GM19043 (cell line): ENCODE measurements around the gene ZFAND2A.
A peak's percentile ranks its signal among the peaks of the same experiment; 100 is the strongest.
"Not testable (repeated sequence)": the region's sequence is repeated elsewhere in the genome, so short reads cannot be mapped to it uniquely, and the experiment has no call there.

ENCODE experiments used
- ATAC-seq: cut with Tn5 transposase; IDR thresholded peaks from one replicate; pipeline ENCODE4 v1.9.1; 2021; ENCODE audit warnings: low read depth; ENCODE audit not compliant: unreplicated experiment

The ZFAND2A gene

GRCh38 chr7:1159891-1160669 lies at the start of gene ZFAND2A:
ZFAND2A (minus strand) TSS chr7:1160196; CDS start chr7:1158212, 1,984 bp downstream.
- peak; percentile 98 for ATAC-seq

GRCh38 chr7:1209097-1209496 lies 49.1 kb upstream of the ZFAND2A start:
- ATAC-seq = no peak

- not testable (repeated sequence) for ATAC-seq
These were observed 45.7 kb upstream of the ZFAND2A start for GRCh38 chr7:1205742-1206141.

- ATAC-seq = no peak
These were observed 44.6 kb upstream of the ZFAND2A start for GRCh38 chr7:1204460-1205140.

- ATAC-seq = not testable (repeated sequence)
These were observed 42.9 kb upstream of the ZFAND2A start for GRCh38 chr7:1202914-1203313.

GRCh38 chr7:1201916-1202315 lies 41.9 kb upstream of the ZFAND2A start:
- no peak for ATAC-seq

GRCh38 chr7:1200045-1200444 lies 40.0 kb upstream of the ZFAND2A start:
- no peak for ATAC-seq

GRCh38 chr7:1197997-1198625 lies 38.1 kb upstream of the ZFAND2A start:
- ATAC-seq = no peak

- ATAC-seq = no peak
These were observed 37.0 kb upstream of the ZFAND2A start for GRCh38 chr7:1196950-1197349.

- ATAC-seq = not testable (repeated sequence)
These were observed 36.4 kb upstream of the ZFAND2A start for GRCh38 chr7:1196441-1196840.

- ATAC-seq = no peak
These were observed 33.8 kb upstream of the ZFAND2A start for GRCh38 chr7:1193593-1194424.

- ATAC-seq = no peak
These were observed 32.2 kb upstream of the ZFAND2A start for GRCh38 chr7:1192171-1192676.

- no peak for ATAC-seq
These were observed 30.2 kb upstream of the ZFAND2A start for GRCh38 chr7:1189986-1190772.

GRCh38 chr7:1188720-1189294 lies 28.8 kb upstream of the ZFAND2A start:
- no peak for ATAC-seq

- no peak for ATAC-seq
These were observed 27.1 kb upstream of the ZFAND2A start for GRCh38 chr7:1187127-1187526.

- no peak for ATAC-seq
These were observed 21.6 kb upstream of the ZFAND2A start for GRCh38 chr7:1181640-1182039.

GRCh38 chr7:1181031-1181430 lies 21.0 kb upstream of the ZFAND2A start:
- ATAC-seq = no peak

GRCh38 chr7:1176891-1177373 lies 16.9 kb upstream of the ZFAND2A start:
- ATAC-seq = no peak
